HuH-7.5 (cell line): ENCODE data around the gene DNAJB14.
"Not testable (repeated sequence)": the region's sequence is repeated elsewhere in the genome, so short reads cannot be mapped to it uniquely, and the experiment has no call there.

Experiments used
- DNase-seq: peaks from one replicate; pipeline ENCODE4 v3.0.0; 2011; ENCODE audit warnings: low spot score

DNAJB14 gene

GRCh38 chr4:99946356-99947189, at the start of gene DNAJB14:
DNAJB14 (minus strand) TSS chr4:99946618; CDS start chr4:99946571, 47 bp downstream.
- DNase-seq, result peak; percentile 63

DNA sequence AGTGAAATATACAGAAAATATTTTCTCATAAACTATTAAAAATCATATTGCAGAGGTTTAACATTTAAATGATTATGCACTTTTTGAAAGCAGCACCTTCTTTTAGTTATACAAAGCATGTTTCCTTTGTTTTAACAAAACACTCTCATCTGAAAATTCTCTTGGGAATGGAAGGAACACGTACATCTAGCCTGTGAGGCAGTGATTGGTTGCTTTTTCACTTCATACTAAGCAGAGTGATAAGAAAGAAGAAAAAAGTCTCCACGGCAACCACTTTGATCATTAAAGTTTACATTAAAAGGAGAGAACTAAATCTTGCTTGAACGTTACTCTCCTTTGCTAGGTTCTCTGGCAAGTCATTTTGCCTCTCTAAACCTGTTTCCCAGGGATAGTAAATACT, 45.3 kb upstream of the DNAJB14 start:
- DNase-seq, result no peak

DNA sequence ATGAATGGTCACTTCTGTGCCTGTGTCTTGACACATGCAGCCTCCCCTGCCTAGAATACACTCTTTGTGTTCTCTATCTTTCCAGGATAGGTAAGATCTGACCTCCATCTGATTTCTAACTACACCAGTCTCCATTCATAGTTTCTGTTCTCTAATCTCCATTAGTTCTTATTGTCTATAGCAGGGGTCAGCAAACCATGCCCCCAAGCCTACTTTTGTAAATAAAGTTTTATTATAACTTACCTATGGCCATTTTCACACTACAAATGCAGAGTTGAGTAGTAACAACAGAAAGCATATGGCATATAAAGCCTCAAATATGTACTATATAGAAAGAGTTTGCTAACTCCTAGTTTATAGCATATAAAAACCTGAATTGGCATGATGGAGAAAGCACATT, 41.3 kb upstream of the DNAJB14 start:
- no peak for DNase-seq

DNA sequence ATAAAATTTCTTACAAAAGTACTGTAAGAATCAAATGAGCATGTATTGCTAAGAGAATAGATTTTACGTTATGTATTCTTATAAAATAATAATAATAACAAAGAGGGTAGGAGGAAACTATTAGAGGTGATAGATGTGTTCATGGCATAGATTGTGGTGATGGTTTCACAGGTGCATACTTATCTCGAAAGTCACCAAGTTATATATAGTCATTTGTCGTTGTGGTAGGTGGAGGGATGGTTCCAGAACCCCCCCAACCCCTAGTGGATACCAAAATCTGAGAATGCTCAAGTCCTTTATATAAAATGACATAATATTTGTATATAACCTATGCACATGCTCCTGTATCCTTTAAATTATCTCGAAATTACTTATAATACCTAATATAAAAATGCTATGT, 40.4 kb upstream of the DNAJB14 start:
- no peak for DNase-seq

DNA sequence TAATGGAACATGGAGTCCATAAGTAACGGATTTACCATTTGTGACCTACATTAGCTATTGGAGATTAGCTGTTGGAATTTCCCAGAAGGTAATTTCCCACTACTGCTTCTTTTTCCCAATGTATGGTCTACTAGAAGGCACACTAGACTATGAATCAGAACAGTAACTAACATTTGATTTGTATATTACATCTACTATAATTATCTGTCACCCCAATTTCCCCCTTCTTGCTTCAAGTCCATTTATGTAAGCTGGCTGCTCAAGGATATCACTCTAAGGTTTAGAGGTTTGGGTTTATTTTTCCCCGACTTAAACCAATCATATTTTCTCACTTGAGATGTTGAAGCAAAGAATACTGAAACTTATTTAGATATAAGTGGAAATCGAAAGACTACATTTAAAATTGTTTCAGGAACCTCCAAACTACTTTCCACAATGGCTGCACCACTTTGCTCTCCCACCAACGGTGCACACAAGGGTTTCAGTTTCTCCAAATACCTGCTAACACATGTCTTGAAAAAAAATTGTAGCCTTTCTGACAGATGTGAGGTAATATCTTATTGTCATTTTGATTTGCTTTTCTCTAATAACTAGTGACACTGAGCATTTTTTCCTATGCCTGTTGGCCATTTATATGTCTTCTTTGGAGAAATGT, 37.0 kb upstream of the DNAJB14 start:
- DNase-seq, result no peak

- DNase-seq, result no peak
These were observed 33.5 kb upstream of the DNAJB14 start for GRCh38 chr4:99979872-99980271.

- DNase-seq, result no peak
These were observed 25.2 kb upstream of the DNAJB14 start for GRCh38 chr4:99971453-99972111.

- DNase-seq, result no peak
These were observed 21.9 kb upstream of the DNAJB14 start for GRCh38 chr4:99968330-99968729.

DNA sequence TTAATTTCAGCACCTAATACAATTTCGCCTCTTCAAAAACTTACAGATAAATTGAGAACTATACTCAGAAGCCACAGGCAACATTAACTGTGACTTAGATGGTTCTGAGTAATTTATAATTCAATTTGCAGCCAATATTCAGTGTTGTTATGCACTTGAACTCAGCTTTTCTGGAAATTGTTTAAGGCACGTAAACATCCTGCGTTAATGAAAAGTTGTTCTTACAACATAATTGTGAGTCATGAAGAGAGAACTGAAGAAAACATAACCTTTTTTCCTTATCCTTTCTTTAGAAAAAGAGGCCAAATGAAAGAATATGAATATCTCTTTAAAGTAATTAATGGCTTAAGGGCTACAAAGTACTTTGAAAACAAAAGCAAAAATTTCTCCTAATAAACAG, 20.3 kb upstream of the DNAJB14 start:
- no peak for DNase-seq

- DNase-seq, result no peak
These were observed 19.4 kb upstream of the DNAJB14 start for GRCh38 chr4:99965674-99966350.

DNA sequence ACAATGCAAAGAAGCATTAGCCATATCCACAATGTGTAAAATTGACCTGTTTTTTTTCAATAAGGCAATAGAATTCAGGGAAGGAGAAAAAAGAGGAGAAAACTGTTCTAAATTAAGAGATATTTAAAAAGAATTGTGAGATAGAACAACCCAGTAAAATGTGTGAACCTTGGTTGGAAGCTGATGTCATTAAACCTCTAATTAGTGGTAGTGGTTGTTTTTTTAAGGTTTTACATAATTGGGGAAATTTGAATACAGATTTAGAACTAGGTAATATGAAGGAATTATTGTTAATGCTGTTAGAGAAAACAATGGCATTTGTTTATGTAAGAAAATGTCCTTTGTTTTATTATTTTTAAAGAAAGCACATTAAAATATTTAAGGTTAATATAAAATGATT, 18.8 kb upstream of the DNAJB14 start:
- no peak for DNase-seq

GRCh38 chr4:99961711-99962110, 15.3 kb upstream of the DNAJB14 start:
- no peak for DNase-seq

- DNase-seq, result no peak
These were observed 14.2 kb upstream of the DNAJB14 start for GRCh38 chr4:99960648-99961047.

DNA sequence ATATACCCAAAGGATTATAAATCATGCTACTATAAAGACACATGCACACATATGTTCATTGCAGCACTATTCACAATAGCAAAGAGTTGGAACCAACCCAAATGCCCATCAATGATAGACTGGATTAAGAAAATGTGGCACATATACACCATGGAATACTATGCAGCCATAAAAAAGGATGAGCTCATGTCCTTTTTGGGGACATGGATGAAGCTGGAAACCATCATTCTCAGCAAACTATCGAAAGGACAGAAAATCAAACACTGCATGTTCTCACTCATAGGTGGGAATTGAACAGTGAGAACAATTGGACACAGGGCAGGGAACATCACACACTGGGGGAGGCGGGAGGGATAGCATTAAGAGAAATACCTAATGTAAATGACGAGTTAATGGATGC, 11.8 kb upstream of the DNAJB14 start:
- not testable (repeated sequence) for DNase-seq

DNA sequence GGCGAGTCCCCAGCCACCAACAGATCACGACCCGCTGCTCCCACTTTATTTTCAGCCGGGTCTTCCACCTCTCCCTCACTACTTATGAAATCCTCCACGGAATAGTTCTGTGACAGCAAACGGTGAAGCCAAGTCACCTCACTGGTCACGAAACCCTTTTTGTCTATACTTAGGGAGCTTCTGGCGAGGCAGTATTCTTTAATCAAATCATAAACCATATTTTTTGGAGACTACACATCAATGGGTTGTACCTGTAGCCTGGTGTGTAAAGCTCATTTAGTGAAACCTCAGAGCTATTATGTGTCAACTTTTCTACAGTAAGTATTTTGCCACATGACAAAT, 4.5 kb upstream of the DNAJB14 start:
- DNase-seq, result no peak

DNA sequence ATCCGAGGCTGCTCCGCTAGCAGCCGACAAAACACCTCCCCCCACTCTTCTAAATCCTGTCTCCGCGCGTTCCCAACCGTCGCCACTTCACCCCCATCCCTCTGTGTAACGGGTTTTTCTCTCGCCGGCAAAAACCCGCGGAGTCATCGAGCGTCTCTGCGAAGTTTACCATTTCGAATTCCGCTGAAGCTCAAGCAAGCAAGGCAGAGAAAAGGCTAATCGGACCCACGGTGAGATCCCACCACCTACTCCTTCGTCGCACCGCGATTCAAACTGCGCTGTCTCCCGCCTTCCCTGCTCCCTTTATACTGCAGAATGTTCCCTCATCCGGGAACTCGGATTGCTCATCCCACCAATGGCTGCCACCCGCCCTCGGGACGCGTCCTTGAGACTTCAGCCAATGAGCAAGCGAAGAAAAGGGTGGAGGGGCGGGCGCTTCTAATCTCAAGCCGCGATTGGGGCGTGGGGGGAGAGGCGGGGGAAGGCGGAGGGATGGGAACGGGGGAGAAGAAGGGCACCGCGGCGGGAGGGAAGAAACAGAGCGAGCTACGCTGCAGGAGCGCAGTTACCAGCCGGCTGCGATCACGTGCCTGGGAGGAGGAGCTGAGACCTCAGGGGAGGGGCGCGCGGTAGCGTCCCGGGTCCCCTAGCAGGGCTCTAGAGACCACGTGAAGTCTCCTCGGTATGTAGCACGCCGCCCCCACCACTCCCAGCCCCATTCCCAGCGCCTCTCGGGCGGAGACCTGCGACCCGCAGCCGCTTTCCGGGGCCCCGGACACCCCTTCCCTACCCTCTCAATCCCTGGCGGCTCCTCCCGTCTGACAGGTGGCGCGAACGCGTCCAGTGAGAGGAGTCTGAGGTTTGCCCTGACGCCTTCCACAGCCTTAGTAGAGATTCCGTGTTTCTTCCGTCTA, 3.8 kb upstream of the DNAJB14 start, which contains the start of gene H2AZ1:
H2AZ1 (minus strand) TSS at position 277 of the 914 bp plus-strand sequence; CDS start at position 172, 105 bp downstream.
- peak; percentile 98 for DNase-seq

GRCh38 chr4:99949034-99949998, 2.9 kb upstream of the DNAJB14 start:
- peak; percentile 67 for DNase-seq

- DNase-seq, result no peak
These were observed 1.2 kb upstream of the DNAJB14 start for GRCh38 chr4:99947608-99948007.

GRCh38 chr4:99947190-99947578, 766 bp upstream of the DNAJB14 start:
- no peak for DNase-seq

- peak; percentile 52 for DNase-seq
These were observed 581 bp downstream of the DNAJB14 start for GRCh38 chr4:99945718-99946355.
